ENCODE data around the gene ISYNA1. TPM values are rescaled to one million over a fixed set of nuclear protein-coding genes. Genes with fewer than 3 reads are reported as not detected.

The ISYNA1 gene
- total RNA-seq, 1 donor: 8.0 TPM

- Histone ChIP-seq H3K79me2 (ENCODE audit: insufficient read depth, low read length) (peaks cover 75% of the 10 kb centered on the region), H3K4me2 (ENCODE audit: insufficient read depth, low read length) (no peak overlapping the region), H3K27ac (ENCODE audit: low read depth, low read length) (peak overlapping the region; percentile 33), H2AFZ (ENCODE audit: low read length) (no peak overlapping the region), H4K20me1 (ENCODE audit: insufficient read depth, low read length) (peaks cover 69% of the 10 kb centered on the region), H3K9me3 (ENCODE audit: low read depth, low read length) (no peaks in the 10 kb centered on the region), H3K27me3 (ENCODE audit: insufficient read depth, low read length) (no peaks in the 10 kb centered on the region), H3K4me1 (ENCODE audit: insufficient read depth, low read length) (peaks cover 23% of the 10 kb centered on the region), H3K4me3 (ENCODE audit: insufficient read depth, low read length) (no peak overlapping the region), H3K36me3 (ENCODE audit: insufficient read depth, low read length) (peaks cover 25% of the 10 kb centered on the region)
- TF ChIP-seq CTCF (IDR thresholded peaks at IDR 0.05; ENCODE audit: extremely low read depth, low read depth, low read length): no peak
- DNase-seq (ENCODE audit: insufficient read length, low spot score, missing footprints): peak; percentile 44
Measured at GRCh38 chr19:18467978-18468377, 30.0 kb upstream of the ISYNA1 start.

GRCh38 chr19:18466354-18466753, 28.4 kb upstream of the ISYNA1 start:
- DNase-seq (ENCODE audit: insufficient read length, low spot score, missing footprints): peak; percentile 13
- peaks cover 79% of the 10 kb centered on the region for H4K20me1 ChIP-seq (ENCODE audit: insufficient read depth, low read length)
- no peak overlapping the region for H2AFZ ChIP-seq (ENCODE audit: low read length)
- H3K79me2 ChIP-seq (ENCODE audit: insufficient read depth, low read length): peaks cover 72% of the 10 kb centered on the region
- no peak for TF ChIP-seq CTCF (IDR thresholded peaks at IDR 0.05; ENCODE audit: extremely low read depth, low read depth, low read length)
- no peak overlapping the region for H3K4me2 ChIP-seq (ENCODE audit: insufficient read depth, low read length)
- no peak overlapping the region for H3K27ac ChIP-seq (ENCODE audit: low read depth, low read length)
- peaks cover 28% of the 10 kb centered on the region for H3K36me3 ChIP-seq (ENCODE audit: insufficient read depth, low read length)
- peaks cover 27% of the 10 kb centered on the region for H3K4me1 ChIP-seq (ENCODE audit: insufficient read depth, low read length)
- H3K9me3 ChIP-seq (ENCODE audit: low read depth, low read length): no peaks in the 10 kb centered on the region
- H3K4me3 ChIP-seq (ENCODE audit: insufficient read depth, low read length): no peak overlapping the region
- H3K27me3 ChIP-seq (ENCODE audit: insufficient read depth, low read length): no peaks in the 10 kb centered on the region

GRCh38 chr19:18465964-18466339, 28.0 kb upstream of the ISYNA1 start:
- H4K20me1 ChIP-seq (ENCODE audit: insufficient read depth, low read length): peaks cover 81% of the 10 kb centered on the region
- no peak overlapping the region for H2AFZ ChIP-seq (ENCODE audit: low read length)
- no peak for DNase-seq (ENCODE audit: insufficient read length, low spot score, missing footprints)
- no peaks in the 10 kb centered on the region for H3K27me3 ChIP-seq (ENCODE audit: insufficient read depth, low read length)
- TF ChIP-seq CTCF (IDR thresholded peaks at IDR 0.05; ENCODE audit: extremely low read depth, low read depth, low read length): no peak
- peaks cover 72% of the 10 kb centered on the region for H3K79me2 ChIP-seq (ENCODE audit: insufficient read depth, low read length)
- H3K9me3 ChIP-seq (ENCODE audit: low read depth, low read length): no peaks in the 10 kb centered on the region
- H3K27ac ChIP-seq (ENCODE audit: low read depth, low read length): no peak overlapping the region
- peaks cover 28% of the 10 kb centered on the region for H3K4me1 ChIP-seq (ENCODE audit: insufficient read depth, low read length)
- H3K4me3 ChIP-seq (ENCODE audit: insufficient read depth, low read length): no peak overlapping the region
- H3K36me3 ChIP-seq (ENCODE audit: insufficient read depth, low read length): peaks cover 32% of the 10 kb centered on the region
- no peak overlapping the region for H3K4me2 ChIP-seq (ENCODE audit: insufficient read depth, low read length)

GRCh38 chr19:18465214-18465963, 27.5 kb upstream of the ISYNA1 start:
- peak; percentile 22 for DNase-seq (ENCODE audit: insufficient read length, low spot score, missing footprints)
- H3K27me3 ChIP-seq (ENCODE audit: insufficient read depth, low read length): no peaks in the 10 kb centered on the region
- H3K27ac ChIP-seq (ENCODE audit: low read depth, low read length): peak overlapping the region; percentile 59
- H3K4me2 ChIP-seq (ENCODE audit: insufficient read depth, low read length): no peak overlapping the region
- TF ChIP-seq CTCF (IDR thresholded peaks at IDR 0.05; ENCODE audit: extremely low read depth, low read depth, low read length): no peak
- H3K4me1 ChIP-seq (ENCODE audit: insufficient read depth, low read length): peaks cover 34% of the 10 kb centered on the region
- H3K9me3 ChIP-seq (ENCODE audit: low read depth, low read length): no peaks in the 10 kb centered on the region
- peaks cover 33% of the 10 kb centered on the region for H3K36me3 ChIP-seq (ENCODE audit: insufficient read depth, low read length)
- no peak overlapping the region for H3K4me3 ChIP-seq (ENCODE audit: insufficient read depth, low read length)
- peaks cover 82% of the 10 kb centered on the region for H4K20me1 ChIP-seq (ENCODE audit: insufficient read depth, low read length)
- peaks cover 67% of the 10 kb centered on the region for H3K79me2 ChIP-seq (ENCODE audit: insufficient read depth, low read length)
- no peak overlapping the region for H2AFZ ChIP-seq (ENCODE audit: low read length)

Measured in osteoblast (primary cell).